ENCODE data around the gene PTPRH.

Gene PTPRH

DNA sequence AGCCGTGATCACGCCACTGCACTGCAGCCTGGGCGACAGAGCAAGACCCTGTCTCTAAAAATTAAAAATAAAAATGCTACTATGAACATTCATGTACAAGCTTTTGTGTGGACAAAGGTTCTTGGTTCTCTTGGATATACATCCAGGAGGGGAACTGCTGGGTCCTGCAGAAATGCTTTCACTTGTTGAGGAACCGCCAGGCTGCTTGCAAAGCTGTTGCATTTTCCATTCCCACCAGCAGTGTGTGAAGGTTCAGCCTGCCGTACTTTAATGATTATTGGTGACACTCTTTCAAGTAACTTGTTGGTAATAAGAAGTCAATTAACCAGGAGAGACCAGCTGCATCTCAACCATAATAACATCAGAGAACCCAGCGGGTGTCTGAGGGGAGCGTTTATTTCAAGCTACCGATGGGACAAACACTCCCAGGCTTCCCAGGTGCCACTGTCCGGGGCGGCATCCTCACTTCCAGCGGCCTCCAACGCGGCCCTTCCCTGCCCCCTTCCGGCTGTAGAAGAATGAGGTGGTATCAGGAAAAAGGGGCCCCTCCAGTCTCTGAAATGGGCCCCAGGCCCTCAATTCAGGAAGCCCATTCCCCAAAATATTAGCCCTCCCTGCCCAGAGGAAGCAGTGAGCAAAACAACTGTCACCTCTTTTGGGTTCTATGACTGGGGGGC lies 76.7 kb downstream of the PTPRH start:
- ATAC-seq, result no peak

DNA sequence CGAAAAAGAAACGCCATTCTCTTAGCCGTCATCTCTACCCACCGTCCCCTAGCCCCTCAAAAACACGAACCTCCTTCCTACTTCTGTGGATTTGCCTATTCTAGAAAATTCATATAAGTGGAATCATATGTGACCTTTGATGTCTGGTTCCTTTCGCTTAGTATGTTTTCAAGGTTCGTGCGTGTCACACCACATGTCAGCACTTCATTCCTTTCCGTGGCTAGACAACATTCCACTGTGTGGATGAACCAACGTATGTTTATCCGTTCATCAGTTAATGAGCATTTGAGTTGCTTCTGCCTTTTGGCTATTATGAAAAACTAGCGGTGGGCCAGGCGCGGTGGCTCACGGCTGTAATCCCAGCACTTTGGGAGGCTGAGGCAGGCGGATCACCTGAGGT lies 77.9 kb downstream of the PTPRH start:
- DNase-seq (no peak), ATAC-seq (no peak)

More for the DNA sequence above, 76.7 kb downstream of the PTPRH start:
- no peak for DNase-seq
